ENCODE data around the gene PRR14. TPM values are rescaled to one million over a fixed set of nuclear protein-coding genes. Genes with fewer than 3 reads are reported as not detected.

The PRR14 gene
- total and polyA plus RNA-seq, 5 experiments from 2014 or later: 13.3 to 83.8 (median 22.3) TPM

DNA sequence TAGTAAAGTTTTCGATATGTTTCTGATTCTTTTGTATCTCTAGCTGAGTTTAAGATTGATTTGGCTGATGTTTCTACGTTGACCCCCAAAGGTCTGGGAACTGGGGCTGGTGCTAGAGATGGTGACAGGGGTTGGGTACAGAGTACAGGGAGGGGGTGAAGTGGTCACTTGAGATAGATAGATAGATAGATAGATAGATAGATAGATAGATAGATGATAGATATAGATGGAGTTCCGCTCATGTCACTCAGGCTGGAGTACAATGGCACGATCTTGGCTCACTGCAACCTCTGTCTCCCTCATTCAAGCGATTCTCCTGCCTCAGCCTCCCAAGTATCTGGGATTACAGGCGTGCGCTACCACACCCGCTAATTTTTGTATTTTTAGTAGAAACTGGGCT lies 5.6 kb downstream of the PRR14 start:
- H3K36me3 Mint-ChIP-seq: peaks cover 5 to 50% (median 7%) of the 10 kb centered on the region in 3 donors
- H3K27me3 Mint-ChIP-seq: no peaks in the 10 kb centered on the region
- H3K4me3 Mint-ChIP-seq: peak overlapping the region in 6 of 10 donors; percentile 35 to 73 (median 56)

DNA sequence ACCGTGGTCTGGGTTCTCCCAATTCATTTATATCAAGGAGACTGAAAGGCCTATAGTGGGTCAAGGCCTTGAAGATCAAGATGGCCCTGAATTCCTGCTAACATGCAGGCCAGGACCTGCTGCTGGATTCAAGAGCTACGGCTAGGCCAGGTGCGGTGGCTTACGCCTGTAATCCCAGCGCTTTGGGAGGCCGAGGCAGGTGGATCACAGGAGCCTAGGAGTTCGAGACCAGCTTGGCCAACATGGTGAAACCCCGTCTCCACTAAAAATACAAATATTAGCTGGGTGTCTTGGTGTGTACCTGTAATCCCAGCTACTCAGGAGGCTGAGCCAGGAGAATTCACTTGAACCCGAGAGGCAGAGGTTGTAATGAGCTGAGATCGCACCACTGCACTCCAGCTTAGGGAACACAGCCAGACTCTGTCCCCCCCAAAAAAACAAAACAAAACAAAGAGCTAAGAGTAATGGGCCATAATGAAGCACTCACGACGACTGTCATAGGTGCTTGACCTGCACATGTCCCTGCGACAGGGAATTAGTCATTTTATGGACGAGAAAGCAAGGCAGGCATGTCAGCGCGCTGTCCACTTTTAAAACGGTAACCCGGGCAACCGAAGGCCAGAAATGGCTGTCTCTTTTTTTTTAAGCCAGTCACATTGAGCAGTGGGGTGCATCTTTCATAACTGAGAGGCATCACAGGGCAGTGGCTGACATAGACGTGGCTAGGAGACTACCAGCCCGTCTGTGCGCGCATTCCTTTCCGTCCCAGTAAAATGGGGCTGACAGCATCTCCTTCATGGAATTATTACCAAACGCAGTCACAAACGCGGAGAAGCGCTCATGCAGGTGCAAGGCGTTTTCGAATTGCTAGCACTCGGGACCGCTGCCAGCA lies 6.5 kb downstream of the PRR14 start:
- no peak for ATAC-seq
- peaks cover 5 to 56% (median 10%) of the 10 kb centered on the region in 3 donors for H3K36me3 Mint-ChIP-seq
- no peaks in the 10 kb centered on the region for H3K27me3 Mint-ChIP-seq
- peak overlapping the region; percentile 79 to 100 (median 96) for H3K27ac Mint-ChIP-seq
- peak in 1 of 10 donors; percentile 16 for DNase-seq
- peak overlapping the region; percentile 71 to 94 (median 84) for H3K4me3 Mint-ChIP-seq
- H3K4me1 Mint-ChIP-seq: peaks cover 25 to 46% (median 39%) of the 10 kb centered on the region in 4 donors
- POLR2A ChIA-PET: interaction anchor here (0.6 to 2.5 kb wide), 6 partner anchors 21 to 1041 kb away, joined by 3 to 11 read pairs (median 4); partner anchors contain the start of gene ZNF689
- no peaks in the 10 kb centered on the region for H3K9me3 Mint-ChIP-seq

More for the DNA sequence above, 5.6 kb downstream of the PRR14 start:
- Mint-ChIP-seq H3K4me1 (peaks cover 28 to 45% (median 37%) of the 10 kb centered on the region in 4 donors), H3K27ac (peak overlapping the region; percentile 50 to 100 (median 82)), H3K9me3 (no peaks in the 10 kb centered on the region)
- DNase-seq (no peak), ATAC-seq (no peak)
- POLR2A ChIA-PET: interaction anchor here (0.6 to 1.6 kb wide), 5 partner anchors 22 to 98 kb away, joined by 3 to 11 read pairs (median 4); partner anchors contain the start of gene ZNF764

DNA sequence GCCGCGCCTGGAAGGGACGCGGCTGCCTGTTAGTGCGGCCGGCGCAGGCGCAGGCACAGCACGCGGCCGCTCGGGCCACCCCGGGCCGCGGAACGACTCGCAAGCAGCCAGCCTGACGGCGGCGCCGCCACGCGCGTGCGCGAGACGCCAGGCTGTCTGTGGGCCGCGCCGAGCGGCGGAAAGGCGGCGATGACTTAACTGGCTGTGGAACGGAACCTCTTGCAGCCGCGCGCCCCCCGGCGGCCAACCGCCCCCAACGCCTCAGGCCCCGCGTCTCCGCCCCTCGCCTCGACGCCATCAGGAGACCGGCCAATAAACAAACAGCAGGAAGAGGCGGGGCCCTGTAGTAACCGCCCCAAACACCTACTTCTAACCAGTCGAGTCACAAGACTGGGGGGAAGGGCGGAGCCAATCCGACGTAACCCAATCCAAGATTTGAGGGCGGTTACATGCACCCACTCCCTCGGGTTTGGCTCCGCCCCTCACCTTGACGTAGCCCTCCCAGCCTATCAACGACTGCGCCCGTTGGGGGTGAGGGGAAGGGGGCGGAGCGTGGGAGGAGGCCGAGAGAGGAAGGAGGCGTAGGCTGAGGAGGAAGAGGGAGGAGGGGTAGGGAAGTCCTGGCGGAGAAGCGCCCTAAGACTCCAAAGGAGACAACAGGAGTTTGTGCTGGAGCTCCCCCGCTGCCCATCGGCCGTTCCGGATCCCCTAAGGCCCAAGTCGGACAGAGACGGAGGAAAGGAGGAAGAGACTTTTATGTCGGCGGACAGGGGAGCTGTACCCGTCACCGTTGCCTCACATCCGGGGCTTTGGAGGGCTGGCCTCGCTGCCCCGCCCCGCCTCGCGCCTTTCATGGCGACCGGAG lies 7.3 kb downstream of the PRR14 start, which contains the start of gene FBRS:
Gene FBRS, plus strand, starts transcription at position 566 of the 865 bp plus-strand sequence. CDS start 1,088 bp downstream, outside the sequence.
- peak in 9 of 10 donors; percentile 99 to 100 (median 100) for DNase-seq
- Mint-ChIP-seq H3K27ac (peak within 1 kb of the TSS; percentile 99 to 100 (median 100)), H3K4me3 (peak within 1 kb of the TSS; percentile 90 to 99 (median 94)), H3K36me3 (peaks cover 5 to 59% (median 14%) of the 10 kb centered on the region in 3 donors), H3K9me3 (no peaks in the 10 kb centered on the region), H3K4me1 (peaks cover 20 to 46% (median 42%) of the 10 kb centered on the region in 4 donors), H3K27me3 (no peaks in the 10 kb centered on the region)
- POLR2A ChIA-PET: interaction anchor here (0.5 to 4.0 kb wide), 41 partner anchors 8 to 593 kb away, joined by 3 to 101 read pairs (median 6); partner anchors contain the start of genes ALDOA, CORO1A, DCTPP1 and KAT8
- ATAC-seq: peak; percentile 66 to 72

DNA sequence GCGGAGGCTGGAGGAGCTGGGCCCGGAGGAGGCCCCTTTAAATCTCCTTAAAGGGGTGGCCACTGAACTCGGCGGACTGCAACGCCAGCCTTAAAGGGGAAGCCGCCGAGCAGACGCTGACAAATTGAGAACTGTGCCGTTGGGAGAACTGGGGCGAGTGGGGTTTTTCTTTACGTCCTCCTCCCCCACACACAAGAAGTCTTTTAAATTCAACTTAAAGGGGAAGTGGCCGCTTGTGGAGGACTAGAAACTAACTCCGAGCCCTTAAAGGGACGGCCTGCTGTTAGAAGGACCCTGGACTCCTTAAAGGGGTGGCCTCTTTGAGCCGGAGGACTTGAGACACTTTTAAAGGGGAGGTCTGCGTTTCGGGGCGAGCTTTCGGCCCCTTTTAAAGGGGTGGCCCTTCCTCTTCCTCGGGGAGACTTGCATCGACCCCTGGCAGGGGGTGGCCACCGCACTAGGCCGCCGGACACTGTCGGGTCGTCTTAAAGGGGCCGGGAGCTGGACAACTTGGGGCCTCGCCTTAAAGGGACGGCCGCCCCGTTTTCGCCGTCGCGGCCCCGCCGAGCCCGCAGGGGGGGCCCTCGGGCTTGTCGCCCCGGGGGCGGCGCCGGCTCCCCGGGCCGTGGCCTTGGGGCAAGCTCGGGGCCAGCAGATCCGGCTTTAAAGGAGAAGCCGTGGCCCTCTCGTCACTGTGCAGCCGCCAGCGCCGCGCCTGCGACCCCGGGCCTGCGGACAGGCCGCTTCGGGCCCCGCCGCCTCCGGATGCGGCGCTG lies 8.2 kb downstream of the PRR14 start:
- POLR2A ChIA-PET: interaction anchor here (0.5 to 4.0 kb wide), 49 partner anchors 8 to 1800 kb away, joined by 3 to 101 read pairs (median 5); partner anchors contain the start of genes ALDOA, CORO1A, DCTPP1 and FBXL19
- ATAC-seq (peak in 1 of 2 donors; percentile 3), DNase-seq (peak in 3 of 10 donors; percentile 60 to 100 (median 96))
- no peaks in the 10 kb centered on the region for H3K9me3 Mint-ChIP-seq
- H3K4me1 Mint-ChIP-seq: peaks cover 27 to 52% (median 49%) of the 10 kb centered on the region in 4 donors
- peak overlapping the region; percentile 90 to 99 (median 94) for H3K4me3 Mint-ChIP-seq
- H3K27me3 Mint-ChIP-seq: no peaks in the 10 kb centered on the region
- peaks cover 5 to 66% (median 21%) of the 10 kb centered on the region in 3 donors for H3K36me3 Mint-ChIP-seq
- H3K27ac Mint-ChIP-seq: peak overlapping the region; percentile 99 to 100 (median 100)

DNA sequence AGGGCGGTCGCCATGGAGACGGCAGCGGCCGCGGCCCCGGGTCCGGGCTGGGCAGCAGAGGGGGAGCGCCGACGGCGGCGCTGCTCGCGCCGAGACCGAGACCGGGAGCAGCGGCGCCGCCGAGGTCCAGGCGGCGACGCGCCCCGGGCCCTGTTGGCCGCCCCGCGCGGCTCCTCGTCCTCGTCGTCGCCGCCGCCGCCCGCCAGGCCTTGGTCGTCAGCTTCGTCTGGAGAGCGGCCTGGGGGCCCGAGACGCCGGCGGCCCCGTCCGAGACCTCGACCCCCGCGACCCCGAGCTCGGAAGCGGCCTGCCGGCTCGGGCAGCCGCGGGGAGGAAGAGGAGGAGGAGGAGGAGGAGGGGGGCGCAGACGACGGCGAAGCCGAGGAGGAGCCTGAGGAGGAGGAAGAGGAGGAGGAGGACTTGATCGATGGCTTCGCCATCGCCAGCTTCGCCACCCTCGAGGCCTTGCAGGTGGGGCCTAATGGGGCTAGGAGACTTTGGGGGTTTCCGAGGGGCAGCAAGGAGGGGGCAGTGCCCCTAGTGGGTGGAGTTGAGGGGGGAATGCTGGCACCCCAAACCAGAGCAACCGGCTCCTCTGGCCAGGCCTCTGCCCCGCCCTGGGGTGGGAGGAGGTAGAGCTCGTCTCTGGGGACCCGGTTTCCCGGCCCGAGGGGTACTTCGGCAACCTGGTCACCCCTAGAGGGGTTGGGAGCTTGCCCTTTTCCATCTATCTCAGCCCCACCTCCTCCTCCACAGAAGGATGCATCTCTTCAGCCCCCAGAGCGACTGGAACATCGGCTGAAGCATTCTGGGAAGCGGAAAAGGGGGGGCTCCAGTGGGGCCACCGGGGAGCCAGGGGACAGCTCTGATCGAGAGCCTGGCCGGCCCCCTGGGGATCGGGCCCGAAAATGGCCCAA lies 9.0 kb downstream of the PRR14 start:
- ATAC-seq: no peak
- Mint-ChIP-seq H3K27ac (peak overlapping the region; percentile 92 to 98 (median 93)), H3K4me3 (peak overlapping the region; percentile 81 to 98 (median 89)), H3K36me3 (peaks cover 5 to 60% (median 21%) of the 10 kb centered on the region in 3 donors), H3K9me3 (no peaks in the 10 kb centered on the region), H3K4me1 (peaks cover 27 to 54% (median 49%) of the 10 kb centered on the region in 4 donors), H3K27me3 (no peaks in the 10 kb centered on the region)
- POLR2A ChIA-PET: interaction anchor here (0.5 to 4.0 kb wide), 45 partner anchors 7 to 1796 kb away, joined by 3 to 101 read pairs (median 6); partner anchors contain the start of genes ALDOA, CORO1A, DCTPP1 and FBXL19
- DNase-seq: peak; percentile 36 to 80 (median 46)

DNA sequence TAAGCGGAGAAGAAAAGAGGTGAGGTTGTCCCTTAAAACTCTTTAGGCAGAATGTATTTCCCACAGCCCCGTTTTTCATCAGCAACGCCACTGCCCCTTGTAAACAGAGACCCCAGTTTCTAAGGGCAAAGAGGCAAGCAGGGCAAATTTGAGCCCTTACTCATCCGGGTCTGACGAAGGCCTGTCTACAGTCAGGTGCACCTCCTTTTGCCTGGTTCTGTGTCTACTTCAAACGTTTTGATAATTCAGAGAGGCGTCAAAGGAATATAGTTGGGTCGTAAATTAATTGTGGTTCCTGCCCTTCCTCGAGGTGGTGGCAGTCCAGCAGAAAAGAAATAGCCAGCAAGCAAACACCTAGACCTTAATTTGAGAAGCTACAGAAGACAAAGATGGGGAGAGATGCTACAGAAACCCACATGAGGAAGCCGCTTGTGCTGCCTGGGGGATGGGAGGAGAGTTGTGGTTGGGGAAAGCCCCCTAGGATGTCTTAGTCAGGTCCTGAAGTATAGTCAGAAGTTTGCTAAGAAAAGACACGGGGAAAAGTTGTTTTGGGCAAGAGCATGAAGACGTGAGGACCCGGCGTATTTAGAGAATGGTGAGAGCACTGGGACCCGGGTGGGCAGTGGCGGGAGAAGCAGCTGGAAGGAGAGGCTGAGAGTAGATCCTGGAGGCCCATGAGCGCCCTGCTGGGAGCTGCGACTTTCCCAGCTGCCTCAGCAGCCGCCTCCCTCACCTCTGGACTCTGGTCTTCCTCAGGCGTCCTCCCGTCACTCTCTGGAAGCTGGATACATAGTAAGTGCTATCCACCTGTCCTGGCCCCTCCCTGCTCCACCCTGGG lies 9.9 kb downstream of the PRR14 start:
- H3K4me3 Mint-ChIP-seq: peak overlapping the region; percentile 81 to 98 (median 89)
- H3K4me1 Mint-ChIP-seq: peaks cover 28 to 61% (median 53%) of the 10 kb centered on the region in 4 donors
- H3K36me3 Mint-ChIP-seq: peaks cover 5 to 61% (median 20%) of the 10 kb centered on the region in 3 donors
- peak overlapping the region; percentile 92 to 98 (median 93) for H3K27ac Mint-ChIP-seq
- H3K27me3 Mint-ChIP-seq: no peaks in the 10 kb centered on the region
- POLR2A ChIA-PET: interaction anchor here (0.5 to 4.0 kb wide), 32 partner anchors 9 to 1797 kb away, joined by 3 to 101 read pairs (median 4); partner anchors contain the start of genes ALDOA, CORO1A, DCTPP1 and FBXL19
- ATAC-seq (peak; percentile 14 to 31), DNase-seq (peak; percentile 53 to 91 (median 84))
- H3K9me3 Mint-ChIP-seq: no peaks in the 10 kb centered on the region

DNA sequence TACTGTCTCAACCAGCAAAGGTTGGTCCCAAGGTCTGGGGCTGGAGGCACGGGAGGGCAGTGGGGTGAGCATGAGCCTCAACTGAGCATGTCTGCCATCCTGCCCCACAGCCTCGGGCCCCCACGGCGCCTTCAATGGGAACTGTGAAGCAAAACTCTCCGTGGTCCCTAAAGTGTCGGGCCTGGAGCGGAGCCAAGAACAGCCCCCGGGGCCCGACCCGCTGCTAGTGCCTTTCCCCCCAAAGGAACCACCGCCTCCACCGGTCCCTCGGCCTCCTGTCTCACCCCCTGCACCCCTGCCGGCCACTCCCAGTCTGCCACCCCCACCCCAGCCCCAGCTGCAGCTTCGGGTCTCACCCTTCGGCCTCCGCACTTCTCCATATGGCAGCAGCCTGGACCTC lies 11.7 kb downstream of the PRR14 start:
- H3K36me3 Mint-ChIP-seq: peaks cover 5 to 69% (median 16%) of the 10 kb centered on the region in 3 donors
- POLR2A ChIA-PET: interaction anchor here (0.6 to 1.4 kb wide), 4 partner anchors 18 to 102 kb away, joined by 3 to 9 read pairs (median 6); no protein-coding TSS in a partner anchor
- H3K4me1 Mint-ChIP-seq: peaks cover 26 to 55% (median 44%) of the 10 kb centered on the region in 4 donors
- H3K27me3 Mint-ChIP-seq: no peaks in the 10 kb centered on the region
- H3K4me3 Mint-ChIP-seq: peak overlapping the region; percentile 18 to 98 (median 87)
- ATAC-seq (no peak), DNase-seq (no peak)
- peak overlapping the region in 8 of 10 donors; percentile 49 to 92 (median 92) for H3K27ac Mint-ChIP-seq
- no peaks in the 10 kb centered on the region for H3K9me3 Mint-ChIP-seq

DNA sequence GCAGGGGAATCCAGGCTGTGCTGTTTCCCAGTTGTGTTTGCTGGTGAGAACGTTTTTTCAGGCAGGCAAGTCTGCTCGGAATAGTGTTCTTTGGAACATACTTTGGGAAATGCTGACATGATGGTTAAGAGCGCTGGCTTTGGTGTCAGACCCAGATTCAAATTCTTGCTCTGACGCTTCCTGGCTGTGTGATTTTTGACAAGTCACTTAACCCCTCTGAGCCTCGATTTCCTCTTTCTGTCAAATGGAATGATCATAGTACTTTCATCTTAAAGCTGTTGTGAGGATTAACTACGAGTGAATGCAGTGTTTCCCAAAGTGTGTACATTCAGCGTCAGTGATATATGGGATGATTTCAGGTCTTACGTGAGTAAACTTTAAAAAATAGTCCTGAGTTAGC lies 12.3 kb downstream of the PRR14 start:
- no peak for ATAC-seq
- peaks cover 5 to 75% (median 16%) of the 10 kb centered on the region in 3 donors for H3K36me3 Mint-ChIP-seq
- POLR2A ChIA-PET: interaction anchor here (0.6 to 1.4 kb wide), 3 partner anchors 19 to 31 kb away, joined by 3 to 9 read pairs (median 4); no protein-coding TSS in a partner anchor

DNA sequence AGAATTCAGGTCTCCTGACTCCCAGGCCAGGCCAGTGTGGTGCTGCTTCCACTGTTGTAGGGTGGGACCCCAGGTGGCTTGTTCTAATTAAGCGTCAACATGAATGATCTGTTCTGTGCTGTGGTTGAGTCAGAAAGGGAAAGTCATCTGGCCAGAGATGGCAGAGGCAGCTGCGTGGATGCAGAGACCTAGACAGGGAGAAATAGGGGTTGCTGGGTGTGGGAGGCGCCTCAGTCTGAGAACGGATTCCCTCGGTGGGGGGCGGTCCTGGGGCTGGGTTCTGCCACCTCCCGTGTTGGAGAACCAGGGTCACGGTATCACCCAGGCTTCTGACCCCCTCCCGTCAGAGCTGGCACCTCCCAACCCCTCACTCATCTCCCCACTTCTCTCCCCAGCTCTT lies 13.1 kb downstream of the PRR14 start:
- DNase-seq: no peak
- Mint-ChIP-seq H3K4me3 (peak overlapping the region in 8 of 10 donors; percentile 12 to 86 (median 49)), H3K27me3 (no peaks in the 10 kb centered on the region)

More for the DNA sequence above, 12.3 kb downstream of the PRR14 start:
- Mint-ChIP-seq H3K4me3 (peak overlapping the region; percentile 19 to 92 (median 49)), H3K4me1 (peaks cover 30 to 57% (median 44%) of the 10 kb centered on the region in 4 donors), H3K9me3 (no peaks in the 10 kb centered on the region), H3K27ac (peak overlapping the region in 8 of 10 donors; percentile 27 to 91 (median 70)), H3K27me3 (no peaks in the 10 kb centered on the region)
- no peak for DNase-seq

More for the DNA sequence above, 13.1 kb downstream of the PRR14 start:
- POLR2A ChIA-PET: interaction anchor here (0.6 to 1.4 kb wide), 3 partner anchors 23 to 31 kb away, joined by 3 to 9 read pairs (median 3); no protein-coding TSS in a partner anchor
- H3K9me3 Mint-ChIP-seq: no peaks in the 10 kb centered on the region
- H3K4me1 Mint-ChIP-seq: peaks cover 27 to 53% (median 45%) of the 10 kb centered on the region in 4 donors
- H3K27ac Mint-ChIP-seq: peak overlapping the region; percentile 63 to 91 (median 72)
- no peak for ATAC-seq
- H3K36me3 Mint-ChIP-seq: peaks cover 5 to 73% (median 16%) of the 10 kb centered on the region in 3 donors

All from naive thymus-derived CD8-positive, alpha-beta T cell (primary cell).